ENCODE measurements around the gene PACRG. TPM values are rescaled to one million over a fixed set of nuclear protein-coding genes. Genes with fewer than 3 reads are reported as not detected.

PACRG gene
- total RNA-seq, 1 donor = 1.4 TPM

- DNase-seq (ENCODE audit: insufficient read length, low spot score, missing footprints) = no peak
- no peaks in the 10 kb centered on the region for H3K27me3 ChIP-seq (ENCODE audit: insufficient read depth, low read length)
- TF ChIP-seq CTCF (IDR thresholded peaks at IDR 0.05; ENCODE audit: extremely low read depth, low read depth, low read length) = no peak
- H2AFZ ChIP-seq (ENCODE audit: low read length) = no peak overlapping the region
- no peaks in the 10 kb centered on the region for H4K20me1 ChIP-seq (ENCODE audit: insufficient read depth, low read length)
- no peaks in the 10 kb centered on the region for H3K4me1 ChIP-seq (ENCODE audit: insufficient read depth, low read length)
- H3K9me3 ChIP-seq (ENCODE audit: low read depth, low read length) = no peaks in the 10 kb centered on the region
- no peaks in the 10 kb centered on the region for H3K36me3 ChIP-seq (ENCODE audit: insufficient read depth, low read length)
- H3K27ac ChIP-seq (ENCODE audit: low read depth, low read length) = no peak overlapping the region
- H3K4me2 ChIP-seq (ENCODE audit: insufficient read depth, low read length) = no peak overlapping the region
- no peak overlapping the region for H3K4me3 ChIP-seq (ENCODE audit: insufficient read depth, low read length)
- H3K79me2 ChIP-seq (ENCODE audit: insufficient read depth, low read length) = no peaks in the 10 kb centered on the region
Measured at GRCh38 chr6:162957062-162957461, 229.3 kb downstream of the PACRG start.

DNA sequence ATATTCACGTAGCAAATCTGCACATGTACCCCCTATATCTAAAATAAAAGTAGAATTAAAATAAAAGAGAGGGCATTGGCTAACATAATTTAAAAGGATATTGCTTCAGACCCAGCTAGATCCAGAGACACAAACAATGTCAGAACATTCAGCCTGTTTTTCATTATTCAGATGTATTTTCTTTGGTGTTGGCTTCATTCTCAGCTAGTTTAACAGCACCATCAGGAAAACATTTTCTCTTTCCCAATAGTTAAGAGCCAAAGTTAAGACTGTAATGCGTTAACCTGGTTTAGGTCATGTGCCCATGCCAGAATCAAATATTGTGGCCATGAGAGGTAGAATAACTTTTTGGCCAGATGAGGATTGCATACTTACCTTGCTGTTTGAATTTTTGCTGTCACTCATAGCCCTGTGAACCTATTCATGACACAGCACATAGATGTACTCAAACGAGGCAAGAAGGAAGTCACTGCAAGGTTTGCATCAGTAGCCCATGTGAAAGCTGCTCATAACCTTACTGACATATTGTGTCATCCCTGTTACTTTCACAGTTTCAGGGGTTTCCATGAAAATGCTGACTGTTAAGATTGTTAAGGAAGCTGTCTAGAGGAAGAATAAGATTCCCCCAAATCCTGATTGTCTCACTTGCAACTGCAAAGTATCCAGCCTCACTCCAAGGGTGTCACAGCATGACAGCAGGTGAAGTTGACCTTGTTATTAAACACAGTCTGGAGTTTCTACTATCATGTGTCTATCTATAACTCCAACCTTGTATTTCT is 233.1 kb downstream of the PACRG start:
- Histone ChIP-seq H2AFZ (ENCODE audit: low read length) (no peak overlapping the region), H3K4me2 (ENCODE audit: insufficient read depth, low read length) (no peak overlapping the region), H3K27me3 (ENCODE audit: insufficient read depth, low read length) (no peaks in the 10 kb centered on the region), H3K4me3 (ENCODE audit: insufficient read depth, low read length) (no peak overlapping the region), H3K4me1 (ENCODE audit: insufficient read depth, low read length) (peaks cover 9% of the 10 kb centered on the region), H3K36me3 (ENCODE audit: insufficient read depth, low read length) (no peaks in the 10 kb centered on the region), H3K27ac (ENCODE audit: low read depth, low read length) (no peak overlapping the region), H3K79me2 (ENCODE audit: insufficient read depth, low read length) (no peaks in the 10 kb centered on the region), H4K20me1 (ENCODE audit: insufficient read depth, low read length) (no peaks in the 10 kb centered on the region), H3K9me3 (ENCODE audit: low read depth, low read length) (no peaks in the 10 kb centered on the region)
- TF ChIP-seq CTCF (IDR thresholded peaks at IDR 0.05; ENCODE audit: extremely low read depth, low read depth, low read length) = no peak
- DNase-seq (ENCODE audit: insufficient read length, low spot score, missing footprints) = no peak

- no peak overlapping the region for H3K27ac ChIP-seq (ENCODE audit: low read depth, low read length)
- no peak for DNase-seq (ENCODE audit: insufficient read length, low spot score, missing footprints)
Measured at GRCh38 chr6:162962093-162962492, 234.3 kb downstream of the PACRG start.

More at GRCh38 chr6:162962093-162962492, 234.3 kb downstream of the PACRG start:
- no peaks in the 10 kb centered on the region for H3K79me2 ChIP-seq (ENCODE audit: insufficient read depth, low read length)
- H3K27me3 ChIP-seq (ENCODE audit: insufficient read depth, low read length) = no peaks in the 10 kb centered on the region
- H3K4me2 ChIP-seq (ENCODE audit: insufficient read depth, low read length) = no peak overlapping the region
- no peak for TF ChIP-seq CTCF (IDR thresholded peaks at IDR 0.05; ENCODE audit: extremely low read depth, low read depth, low read length)
- no peaks in the 10 kb centered on the region for H4K20me1 ChIP-seq (ENCODE audit: insufficient read depth, low read length)
- H3K4me3 ChIP-seq (ENCODE audit: insufficient read depth, low read length) = no peak overlapping the region
- H3K36me3 ChIP-seq (ENCODE audit: insufficient read depth, low read length) = no peaks in the 10 kb centered on the region
- H3K9me3 ChIP-seq (ENCODE audit: low read depth, low read length) = no peaks in the 10 kb centered on the region
- no peak overlapping the region for H2AFZ ChIP-seq (ENCODE audit: low read length)
- peaks cover 9% of the 10 kb centered on the region for H3K4me1 ChIP-seq (ENCODE audit: insufficient read depth, low read length)
